B cell (primary cell): ENCODE measurements around the gene ARX. TPM values are rescaled to one million over a fixed set of nuclear protein-coding genes. Genes with fewer than 3 reads are reported as not detected.

Experiments
- ATAC-seq: fragments of 200-7000 bp; cut with Tn5 transposase; one replicate; pipeline ENCODE4 v1.10.0; 2021; ENCODE audit warnings: low read depth, mild to moderate bottlenecking, moderate number of reproducible peaks, moderate library complexity
- CTCF ChIA-PET: fragments of 350-600 bp; sonication (Branson Sonifier 250); formaldehyde crosslinking; loops from one replicate; lab custom pipeline; 2021; ENCODE audit warnings: antibody characterized with exemption, inconsistent platforms; lab: Charles Lee
- POLR2A ChIA-PET: fragments of 350-600 bp; sonication (Branson Sonifier 250); formaldehyde crosslinking; loops from one replicate; lab custom pipeline; 2021; ENCODE audit warnings: antibody characterized with exemption; lab: Charles Lee
- DNase-seq: peaks from one replicate; pipeline ENCODE4 v3.0.0; 2013
- H2AFZ ChIP-seq: 2 replicates; pipeline ENCODE4 v1.6.1; 2012; ENCODE audit warnings: mild to moderate bottlenecking, low read depth, low read length; ENCODE audit not compliant: insufficient read depth, poor library complexity, severe bottlenecking
- H3K27ac ChIP-seq, 2 donors: 1 replicate in 1 of 2; 2 replicates in 1 of 2; pipeline ENCODE4 v1.5.1; 2012 to 2013; ENCODE audit warnings: low read length in 2 of 2, mild to moderate bottlenecking in 2 of 2, moderate library complexity in 1 of 2
- H3K27me3 ChIP-seq, 4 experiments: fragments of 200-600 bp in 1 of 4; sonication (generic) in 1 of 4; replicated peaks in 1 of 4; 1 replicate in 2 of 4; 2 replicates in 2 of 4; pipeline versions ENCODE4 v1.6.1 to v1.7.0; 2013 to 2016; ENCODE audit warnings: low read length in 3 of 4, mild to moderate bottlenecking in 2 of 4, mixed read lengths in 1 of 4, moderate library complexity in 1 of 4; ENCODE audit not compliant: insufficient read depth in 4 of 4, control insufficient read depth in 3 of 4; ENCODE audit errors: control extremely low read depth in 1 of 4
- H3K36me3 ChIP-seq, 2 experiments: replicated peaks in 1 of 2; 1 replicate in 1 of 2; 2 replicates in 1 of 2; pipeline versions ENCODE4 v1.6.1 to v1.7.1; 2013; ENCODE audit warnings: low read length in 1 of 2; ENCODE audit not compliant: insufficient read depth in 2 of 2, control insufficient read depth in 1 of 2; ENCODE audit errors: control extremely low read depth in 1 of 2, extremely low read depth in 1 of 2
- H3K4me1 ChIP-seq, 2 donors: fragments of 200-600 bp in 1 of 2; sonication (generic) in 1 of 2; 1 replicate in 1 of 2; 2 replicates in 1 of 2; pipeline versions ENCODE4 v1.5.1 to v1.6.1; 2013 to 2017; ENCODE audit warnings: low read length in 2 of 2; ENCODE audit not compliant: control insufficient read depth in 2 of 2, insufficient read depth in 2 of 2
- H3K4me2 ChIP-seq: replicated peaks from 2 replicates; pipeline ENCODE3; 2012; ENCODE audit warnings: mild to moderate bottlenecking, low read depth, low read length; ENCODE audit not compliant: poor library complexity, severe bottlenecking
- H3K4me3 ChIP-seq, 5 experiments: fragments of 200-600 bp in 1 of 5; sonication (generic) in 1 of 5; 1 replicate in 3 of 5; 2 replicates in 2 of 5; pipeline versions ENCODE4 v1.5.1 to v1.7.0; 2011 to 2016; ENCODE audit warnings: low read length in 4 of 5, mild to moderate bottlenecking in 4 of 5, low read depth in 2 of 5, control low read depth in 1 of 5, moderate library complexity in 1 of 5; ENCODE audit not compliant: insufficient read depth in 1 of 5; ENCODE audit errors: control extremely low read depth in 1 of 5, extremely low read depth in 1 of 5
- H3K79me2 ChIP-seq: fragments of 200-600 bp; sonication (generic); one replicate; pipeline ENCODE4 v1.6.0; 2016; ENCODE audit warnings: low read length; ENCODE audit not compliant: control insufficient read depth, insufficient read depth
- H3K9ac ChIP-seq: fragments of 200-600 bp; sonication (generic); 2 replicates; pipeline ENCODE4 v1.6.1; 2017; ENCODE audit warnings: mild to moderate bottlenecking, low read length, moderate library complexity
- H3K9me3 ChIP-seq, 3 donors: one replicate each; pipeline versions ENCODE4 v1.6.1 to v1.7.1; 2013; ENCODE audit warnings: low read length in 2 of 3; ENCODE audit not compliant: control insufficient read depth in 2 of 3, insufficient read depth in 1 of 3; ENCODE audit errors: control extremely low read depth in 1 of 3
- H4K20me1 ChIP-seq: 2 replicates; pipeline ENCODE4 v1.6.0; 2012; ENCODE audit warnings: mild to moderate bottlenecking, low read length; ENCODE audit not compliant: insufficient read depth, control insufficient read depth, poor library complexity, severe bottlenecking
- H3K27ac Mint-ChIP-seq: one replicate; pipeline ENCODE4 v1.8.0; 2021; ENCODE audit warnings: mixed read lengths
- H3K27me3 Mint-ChIP-seq: one replicate; pipeline ENCODE4 v1.8.0; 2021; ENCODE audit warnings: mixed read lengths
- H3K4me1 Mint-ChIP-seq: one replicate; pipeline ENCODE4 v1.8.0; 2021; ENCODE audit warnings: mixed read lengths
- H3K4me3 Mint-ChIP-seq: one replicate; pipeline ENCODE4 v1.8.0; 2021; ENCODE audit warnings: mixed read lengths
- H3K9me3 Mint-ChIP-seq: one replicate; pipeline ENCODE4 v1.8.0; 2022; ENCODE audit warnings: mixed read lengths; ENCODE audit not compliant: insufficient read depth
- CTCF ChIP-seq: fragments of 200-600 bp; IDR thresholded peaks from one replicate; pipeline ENCODE4 v1.8.0; 2022; ENCODE audit warnings: antibody characterized with exemption, mild to moderate bottlenecking
- EZH2 ChIP-seq: IDR thresholded peaks from 2 replicates; pipeline ENCODE4 v1.6.1; 2012; ENCODE audit warnings: borderline replicate concordance, low read depth, mild to moderate bottlenecking, moderate library complexity, low read length; ENCODE audit not compliant: insufficient read depth, poor library complexity, severe bottlenecking
- whole genome bisulfite sequencing: methylation state at CpG from one replicate; pipeline ENCODE4 v1.1.5; 2013; ENCODE audit warnings: missing lambda C conversion rate; ENCODE audit not compliant: insufficient coverage; 5-methylcytosine and 5-hydroxymethylcytosine counted together
- intact Hi-C: fragments of 100-400 bp; cut with micrococcal nuclease; formaldehyde crosslinking; loops from one replicate; pipeline ENCODE4 v1.10.0; 2022
- polyA plus RNA-seq: library from polyadenylated mRNA; depleted of rRNA; stranded (reverse); fragments of >200 nt; gene quantifications from 2 replicates; pipeline ENCODE4 v1.2.3, GENCODE V29; 2012
- total RNA-seq, 2 donors: library from RNA; stranded (reverse); fragments of 120-200 nt in 1 of 2; gene quantifications; 1 replicate in 1 of 2; 2 replicates in 1 of 2; pipeline versions ENCODE4 v1.2.3 to v1.2.4, GENCODE V29; 2013 to 2022

Gene ARX
- total and polyA plus RNA-seq, 2 donors (not counting 1 experiment from before 2014, with no cell fraction given): not detected

- ATAC-seq (no peak), DNase-seq (no peak)
- Histone ChIP-seq H3K79me2 (no peaks in the 10 kb centered on the region), H2AFZ (no peak overlapping the region), H3K9ac (no peak overlapping the region), H3K4me2 (no peak overlapping the region), H3K27me3 (peaks cover 0 to 32% (median 13%) of the 10 kb centered on the region in 4 experiments), H3K4me1 (peaks cover 10 to 12% of the 10 kb centered on the region in 2 donors), H3K36me3 (no peaks in the 10 kb centered on the region), H3K4me3 (no peak overlapping the region), H3K27ac (no peak overlapping the region), H3K9me3 (peaks cover 0 to 5% (median 0%) of the 10 kb centered on the region in 3 donors), H4K20me1 (no peaks in the 10 kb centered on the region)
- CTCF ChIA-PET: no interaction called here
- Mint-ChIP-seq H3K27ac (no peak overlapping the region), H3K4me3 (no peak overlapping the region), H3K27me3 (peaks cover 42% of the 10 kb centered on the region), H3K9me3 (no peaks in the 10 kb centered on the region), H3K4me1 (peaks cover 16% of the 10 kb centered on the region)
- POLR2A ChIA-PET: no interaction called here
- 67% methylated on average over 1 of the region's 2 CpGs for WGBS
- TF ChIP-seq CTCF (no peak), EZH2 (no peak)
- intact Hi-C loops: no loop called here
Measured at GRCh38 chrX:25025615-25026014, 9.8 kb upstream of the ARX start.

- Histone ChIP-seq H2AFZ (no peak overlapping the region), H3K4me3 (no peak overlapping the region), H3K9ac (no peak overlapping the region), H3K9me3 (peaks cover 0 to 13% (median 0%) of the 10 kb centered on the region in 3 donors), H3K4me1 (peaks cover 16 to 21% of the 10 kb centered on the region in 2 donors), H3K36me3 (no peaks in the 10 kb centered on the region), H3K27ac (no peak overlapping the region), H3K4me2 (no peak overlapping the region), H3K79me2 (no peaks in the 10 kb centered on the region), H3K27me3 (peaks cover 0 to 43% (median 26%) of the 10 kb centered on the region in 4 experiments), H4K20me1 (no peaks in the 10 kb centered on the region)
- TF ChIP-seq EZH2: no peak
- intact Hi-C loops: no loop called here
- Mint-ChIP-seq H3K4me3 (no peak overlapping the region), H3K9me3 (no peaks in the 10 kb centered on the region), H3K27me3 (peaks cover 50% of the 10 kb centered on the region), H3K4me1 (peaks cover 20% of the 10 kb centered on the region), H3K27ac (no peak overlapping the region)
- ATAC-seq: no peak
- no CpG with 5 or more reads among the region's 1 CpG for WGBS
- DNase-seq: no peak
- ChIA-PET CTCF (no interaction called here), POLR2A (no interaction called here)
Measured at GRCh38 chrX:25023908-25024307, 8.1 kb upstream of the ARX start.
